ENCODE results near the gene RBMS3. TPM values are rescaled to one million over a fixed set of nuclear protein-coding genes. Genes with fewer than 3 reads are reported as not detected.

The RBMS3 gene
- total RNA-seq, 3 donors from 2014 or later: 4.6 to 53.6 (median 11.7) TPM

DNA sequence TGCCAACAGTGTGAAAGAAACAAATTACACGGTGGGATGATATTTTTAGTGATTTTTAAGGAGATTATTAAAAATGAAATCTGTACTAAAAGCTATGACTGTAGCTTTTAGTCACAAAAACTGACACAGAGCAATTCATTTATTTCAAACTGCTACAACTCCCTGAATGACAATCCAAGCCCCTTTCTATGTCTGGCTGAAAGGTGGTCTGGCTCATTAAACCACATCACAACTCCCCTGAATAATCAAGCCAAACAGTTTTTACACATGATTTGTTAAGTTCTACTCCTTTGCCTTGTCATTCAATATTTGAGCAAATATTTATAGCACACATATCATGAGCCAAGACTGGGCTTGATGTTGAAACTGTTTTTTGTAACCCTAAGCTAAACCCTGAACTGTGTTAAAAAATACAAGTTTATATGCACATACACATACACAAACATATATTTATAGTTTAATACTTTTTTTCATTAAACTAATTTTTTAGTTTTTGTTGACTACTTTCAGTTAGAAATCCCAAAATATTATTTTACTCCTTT lies 125.5 kb downstream of the RBMS3 start:
- ATAC-seq: no peak

DNA sequence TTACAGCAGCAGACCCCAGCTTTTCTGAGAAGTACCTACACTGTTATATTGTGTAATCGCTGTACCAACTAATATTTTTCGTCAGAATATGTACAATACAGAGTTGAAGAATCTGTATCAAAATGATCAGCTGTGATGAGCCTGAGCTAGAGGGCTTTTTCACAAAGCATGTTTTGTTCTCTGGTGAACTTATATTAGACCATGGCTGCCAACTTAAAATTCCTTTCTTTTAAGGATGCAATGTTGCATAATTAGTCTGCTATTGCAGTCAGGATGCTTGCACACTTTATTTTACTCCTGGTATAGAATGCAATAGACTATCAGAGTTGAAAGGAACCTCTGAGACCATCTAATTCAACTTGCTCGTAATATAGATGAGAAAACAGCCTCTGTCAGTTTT lies 127.8 kb downstream of the RBMS3 start:
- ATAC-seq (no peak), DNase-seq (no peak)
- Histone ChIP-seq H3K4me1 (ENCODE audit: low read depth) (no peaks in the 10 kb centered on the region), H3K36me3 (ENCODE audit: low read depth) (no peaks in the 10 kb centered on the region), H3K4me3 (no peak overlapping the region), H3K9me3 (no peaks in the 10 kb centered on the region)
- intact Hi-C loops (cut with DNase I, micrococcal nuclease): no loop called here
- TF ChIP-seq, protein P1, sequence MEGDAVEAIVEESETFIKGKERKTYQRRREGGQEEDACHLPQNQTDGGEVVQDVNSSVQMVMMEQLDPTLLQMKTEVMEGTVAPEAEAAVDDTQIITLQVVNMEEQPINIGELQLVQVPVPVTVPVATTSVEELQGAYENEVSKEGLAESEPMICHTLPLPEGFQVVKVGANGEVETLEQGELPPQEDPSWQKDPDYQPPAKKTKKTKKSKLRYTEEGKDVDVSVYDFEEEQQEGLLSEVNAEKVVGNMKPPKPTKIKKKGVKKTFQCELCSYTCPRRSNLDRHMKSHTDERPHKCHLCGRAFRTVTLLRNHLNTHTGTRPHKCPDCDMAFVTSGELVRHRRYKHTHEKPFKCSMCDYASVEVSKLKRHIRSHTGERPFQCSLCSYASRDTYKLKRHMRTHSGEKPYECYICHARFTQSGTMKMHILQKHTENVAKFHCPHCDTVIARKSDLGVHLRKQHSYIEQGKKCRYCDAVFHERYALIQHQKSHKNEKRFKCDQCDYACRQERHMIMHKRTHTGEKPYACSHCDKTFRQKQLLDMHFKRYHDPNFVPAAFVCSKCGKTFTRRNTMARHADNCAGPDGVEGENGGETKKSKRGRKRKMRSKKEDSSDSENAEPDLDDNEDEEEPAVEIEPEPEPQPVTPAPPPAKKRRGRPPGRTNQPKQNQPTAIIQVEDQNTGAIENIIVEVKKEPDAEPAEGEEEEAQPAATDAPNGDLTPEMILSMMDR (IDR thresholded peaks at IDR 0.05): no peak

More for the DNA sequence above, 125.5 kb downstream of the RBMS3 start:
- H3K9me3 ChIP-seq: no peaks in the 10 kb centered on the region
- DNase-seq: no peak
- no peak overlapping the region for H3K4me3 ChIP-seq
- intact Hi-C loops (cut with DNase I, micrococcal nuclease): no loop called here
- no peaks in the 10 kb centered on the region for H3K36me3 ChIP-seq (ENCODE audit: low read depth)
- TF ChIP-seq, protein P1 (IDR thresholded peaks at IDR 0.05): no peak
- H3K4me1 ChIP-seq (ENCODE audit: low read depth): no peaks in the 10 kb centered on the region

DNA sequence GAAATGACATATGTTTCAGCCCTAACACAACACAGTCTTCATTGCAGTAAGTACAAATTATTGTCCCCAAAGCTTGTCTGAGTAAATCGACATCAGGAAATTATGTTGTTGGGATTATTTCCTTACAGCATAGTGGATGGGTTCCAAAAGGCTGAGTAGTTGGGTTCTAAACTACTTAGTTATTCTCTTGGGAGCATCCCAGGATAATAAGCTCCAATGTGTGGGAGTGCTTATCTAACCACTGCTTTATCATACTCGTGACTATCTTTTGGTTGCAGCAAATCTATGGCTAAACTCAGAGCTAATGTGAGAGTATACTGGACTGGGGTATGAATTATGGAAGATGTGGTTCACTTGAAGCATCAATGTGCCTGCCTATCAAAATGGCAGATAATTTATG lies 128.5 kb downstream of the RBMS3 start:
- H3K36me3 ChIP-seq (ENCODE audit: low read depth): no peaks in the 10 kb centered on the region
- ATAC-seq (no peak), DNase-seq (no peak)
- intact Hi-C loops (cut with DNase I, micrococcal nuclease): no loop called here
- H3K4me3 ChIP-seq: no peak overlapping the region
- H3K9me3 ChIP-seq: no peaks in the 10 kb centered on the region
- TF ChIP-seq, protein P1 (IDR thresholded peaks at IDR 0.05): no peak
- no peaks in the 10 kb centered on the region for H3K4me1 ChIP-seq (ENCODE audit: low read depth)

DNA sequence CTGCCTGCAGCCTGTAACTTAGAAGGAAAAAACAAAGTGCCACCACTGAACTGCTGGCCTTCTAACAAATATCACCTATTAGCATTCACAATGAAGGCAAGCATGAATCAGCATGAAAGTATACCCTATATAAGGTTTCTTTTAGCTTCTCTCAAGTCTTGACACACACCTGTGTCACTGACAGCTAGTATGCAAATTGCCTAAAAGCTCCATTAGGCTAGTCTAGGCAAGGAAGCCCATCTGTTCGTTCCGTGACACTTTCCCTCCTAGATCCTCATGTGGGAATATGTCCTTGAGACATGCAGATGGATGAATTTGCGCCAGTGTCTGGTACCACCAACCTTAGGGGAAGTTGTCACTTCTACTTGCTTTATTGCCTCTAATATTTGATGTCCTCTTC lies 129.3 kb downstream of the RBMS3 start:
- intact Hi-C loops (cut with DNase I, micrococcal nuclease): no loop called here
- ATAC-seq: no peak
- TF ChIP-seq, protein P1 (IDR thresholded peaks at IDR 0.05): no peak
- H3K36me3 ChIP-seq (ENCODE audit: low read depth): no peaks in the 10 kb centered on the region
- no peak overlapping the region for H3K4me3 ChIP-seq
- DNase-seq: no peak
- no peaks in the 10 kb centered on the region for H3K4me1 ChIP-seq (ENCODE audit: low read depth)
- no peaks in the 10 kb centered on the region for H3K9me3 ChIP-seq

DNA sequence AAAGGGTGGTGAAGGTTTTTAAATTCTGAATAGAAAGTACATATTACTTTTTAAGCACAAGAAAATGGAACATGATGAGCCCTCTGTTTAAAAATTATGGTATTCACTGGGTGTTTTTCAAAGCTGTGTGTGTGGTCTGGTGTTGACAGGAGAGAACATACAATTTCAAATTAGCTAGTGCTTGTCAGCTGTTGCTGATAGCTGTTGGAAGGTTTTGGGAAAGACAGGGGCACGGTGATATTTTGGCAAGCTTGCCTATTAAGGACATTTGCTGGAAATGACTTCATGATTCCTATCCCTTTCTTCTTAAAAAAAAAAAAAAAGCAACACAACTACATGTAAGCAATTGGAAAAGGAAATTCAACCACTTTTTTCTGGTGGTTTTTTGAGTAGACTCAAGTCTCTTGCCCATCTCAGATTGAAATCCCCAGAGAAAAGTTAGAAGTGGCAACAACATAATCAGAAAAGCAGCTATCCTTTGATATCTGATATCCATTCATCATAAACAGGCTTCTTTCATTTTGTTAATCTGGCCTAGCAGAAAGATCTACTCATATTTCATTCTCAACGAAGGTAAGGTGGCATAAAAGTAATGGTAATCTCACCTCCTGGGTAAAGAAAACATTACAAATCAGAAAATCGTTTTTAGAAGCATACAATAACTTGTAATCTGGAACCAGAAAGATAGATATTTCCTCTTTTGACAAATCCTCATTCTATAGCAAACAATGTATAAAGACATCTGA lies 130.0 kb downstream of the RBMS3 start:
- TF ChIP-seq, protein P1 (IDR thresholded peaks at IDR 0.05): no peak
- intact Hi-C loops (cut with DNase I, micrococcal nuclease): no loop called here
- H3K4me3 ChIP-seq: no peak overlapping the region
- H3K9me3 ChIP-seq: no peaks in the 10 kb centered on the region
- no peak for DNase-seq
- no peaks in the 10 kb centered on the region for H3K4me1 ChIP-seq (ENCODE audit: low read depth)
- no peak for ATAC-seq
- H3K36me3 ChIP-seq (ENCODE audit: low read depth): no peaks in the 10 kb centered on the region
